Liver (tissue), 9 donors: ENCODE data around the gene SLCO4A1. TPM values are rescaled to one million over a fixed set of nuclear protein-coding genes. Genes with fewer than 3 reads are reported as not detected.

Source experiments
- DNase-seq: peaks from one replicate; pipeline ENCODE4 v3.0.0-alpha.2; 2017; ENCODE audit warnings: low spot score
- H3K27ac ChIP-seq, 2 donors: one replicate each; pipeline ENCODE4 v1.7.0; 2013; ENCODE audit warnings: inconsistent platforms in 2 of 2, low read length in 2 of 2, control low read depth in 1 of 2, low read depth in 1 of 2, mild to moderate bottlenecking in 1 of 2
- H3K27me3 ChIP-seq, 4 donors: one replicate each; pipeline versions ENCODE4 v1.6.1 to v1.7.0; 2013; ENCODE audit warnings: low read length in 3 of 4, inconsistent platforms in 1 of 4, mild to moderate bottlenecking in 1 of 4, moderate library complexity in 1 of 4; ENCODE audit not compliant: control insufficient read depth in 4 of 4, insufficient read depth in 4 of 4
- H3K36me3 ChIP-seq, 4 donors: one replicate each; pipeline versions ENCODE4 v1.6.1 to v1.7.0; 2013; ENCODE audit warnings: low read length in 3 of 4, mild to moderate bottlenecking in 3 of 4, low read depth in 1 of 4, moderate library complexity in 1 of 4; ENCODE audit not compliant: control insufficient read depth in 4 of 4, insufficient read depth in 3 of 4
- H3K4me1 ChIP-seq, 4 donors: one replicate each; pipeline versions ENCODE4 v1.6.1 to v1.7.0; 2013; ENCODE audit warnings: low read length in 3 of 4, mild to moderate bottlenecking in 3 of 4, moderate library complexity in 1 of 4; ENCODE audit not compliant: control insufficient read depth in 4 of 4, insufficient read depth in 4 of 4
- H3K4me3 ChIP-seq, 3 donors: one replicate each; pipeline versions ENCODE4 v1.6.1 to v1.7.0; 2013; ENCODE audit warnings: low read length in 3 of 3, control low read depth in 1 of 3, low read depth in 1 of 3, mild to moderate bottlenecking in 1 of 3
- H3K9ac ChIP-seq, 2 donors: one replicate each; pipeline ENCODE4 v1.7.0; 2013; ENCODE audit warnings: low read length in 2 of 2, mild to moderate bottlenecking in 2 of 2, moderate library complexity in 2 of 2, control low read depth in 1 of 2, low read depth in 1 of 2
- H3K9me3 ChIP-seq, 4 donors: one replicate each; pipeline versions ENCODE4 v1.6.1 to v1.7.0; 2013; ENCODE audit warnings: low read length in 3 of 4; ENCODE audit not compliant: control insufficient read depth in 4 of 4
- ATF3 ChIP-seq: IDR thresholded peaks from 2 replicates; pipeline ENCODE4 v1.6.1; 2016; ENCODE audit warnings: antibody characterized with exemption
- CTCF ChIP-seq: fragments of 150-350 bp; IDR thresholded peaks from 2 replicates; pipeline ENCODE4 v1.5.1; 2017; ENCODE audit warnings: improper control_type of control experiment, low read depth, low read length; ENCODE audit not compliant: missing input control
- EGR1 ChIP-seq, 2 donors: IDR thresholded peaks; 2 replicates each; pipeline ENCODE4 v1.6.1; 2016 to 2018; ENCODE audit warnings: antibody characterized with exemption in 2 of 2, low read depth in 2 of 2
- FOXA1 ChIP-seq: IDR thresholded peaks from 2 replicates; pipeline ENCODE4 v1.6.1; 2016; ENCODE audit warnings: antibody characterized with exemption
- FOXA2 ChIP-seq: IDR thresholded peaks from 2 replicates; pipeline ENCODE4 v1.6.1; 2016; ENCODE audit warnings: antibody characterized with exemption
- GABPA ChIP-seq, 2 donors: IDR thresholded peaks in 1 of 2; conservative IDR thresholded peaks in 1 of 2; 2 replicates each; pipeline ENCODE4 v1.6.1; 2016; ENCODE audit warnings: antibody characterized with exemption in 2 of 2, mild to moderate bottlenecking in 1 of 2, moderate library complexity in 1 of 2
- HNF4A ChIP-seq, 2 donors: conservative IDR thresholded peaks; 2 replicates each; pipeline ENCODE4 v1.6.1; 2016; ENCODE audit warnings: antibody characterized with exemption in 2 of 2, mild to moderate bottlenecking in 2 of 2
- HNF4G ChIP-seq: IDR thresholded peaks from 2 replicates; pipeline ENCODE4 v1.6.1; 2016; ENCODE audit warnings: antibody characterized with exemption
- JUND ChIP-seq, 2 donors: IDR thresholded peaks; 2 replicates each; pipeline ENCODE4 v1.6.1; 2016; ENCODE audit warnings: antibody characterized with exemption in 2 of 2
- NR2F2 ChIP-seq: IDR thresholded peaks from 2 replicates; pipeline ENCODE4 v1.6.1; 2016; ENCODE audit warnings: antibody characterized with exemption
- RAD21 ChIP-seq, 2 donors: IDR thresholded peaks; 2 replicates each; pipeline ENCODE4 v1.6.1; 2016; ENCODE audit warnings: antibody characterized with exemption in 2 of 2, mild to moderate bottlenecking in 2 of 2
- RXRA ChIP-seq, 2 donors: IDR thresholded peaks; 2 replicates each; pipeline ENCODE4 v1.6.1; 2017 to 2018; ENCODE audit warnings: antibody characterized with exemption in 2 of 2, mild to moderate bottlenecking in 1 of 2
- SP1 ChIP-seq: IDR thresholded peaks from 2 replicates; pipeline ENCODE4 v1.6.1; 2018; ENCODE audit warnings: antibody characterized with exemption, mild to moderate bottlenecking
- TAF1 ChIP-seq: conservative IDR thresholded peaks from 2 replicates; pipeline ENCODE4 v1.6.1; 2016; ENCODE audit warnings: antibody characterized with exemption, mild to moderate bottlenecking
- YY1 ChIP-seq: IDR thresholded peaks from 2 replicates; pipeline ENCODE4 v1.6.1; 2016; ENCODE audit warnings: antibody characterized with exemption, mild to moderate bottlenecking
- ZBTB33 ChIP-seq: IDR thresholded peaks from 2 replicates; pipeline ENCODE4 v1.6.1; 2016; ENCODE audit warnings: antibody characterized with exemption
- WGBS: extraction: QIAGEN DNeasy Blood & Tissue Kit; methylation state at CpG from one replicate; pipeline ENCODE4 v1.1.7; 2013; 5-methylcytosine and 5-hydroxymethylcytosine counted together
- polyA plus RNA-seq, 2 donors: library from polyadenylated mRNA; stranded (reverse) in 1 of 2; unstranded in 1 of 2; fragments of 200-250 nt in 1 of 2; fragments of >200 nt in 1 of 2; fragmentation: Nextera tagmentation in 1 of 2; extraction: Ambion mirVana in 1 of 2; gene quantifications; one replicate each; pipeline versions ENCODE4 v1.2.1 to v1.2.3, GENCODE V29; 2013 to 2015
- total RNA-seq, 2 donors: library from RNA; depleted of rRNA; stranded (reverse); fragments of >200 nt; gene quantifications; one replicate each; pipeline ENCODE4 v1.2.3, GENCODE V29; 2014
- TF ChIP-seq, protein P1 (sequence below): IDR thresholded peaks from 2 replicates; pipeline ENCODE4 v1.6.1; 2016; ENCODE audit warnings: antibody characterized with exemption, mild to moderate bottlenecking
- TF ChIP-seq, protein P2 (sequence below): IDR thresholded peaks from 2 replicates; pipeline ENCODE4 v1.6.1; 2016; ENCODE audit warnings: antibody characterized with exemption
- donor health status: healthy.
- donor health status: healthy.
- donor health status: healthy.
- donor health status: healthy.
- donor health status: healthy.

Gene SLCO4A1
- total and polyA plus RNA-seq, 4 donors = 1.3 to 4.3 (median 2.6) TPM

GRCh38 chr20:62716941-62717310 is 74.6 kb downstream of the SLCO4A1 start:
- Histone ChIP-seq H3K9ac (no peak overlapping the region), H3K36me3 (no peaks in the 10 kb centered on the region), H3K4me3 (no peak overlapping the region), H3K9me3 (peaks cover 0 to 6% (median 3%) of the 10 kb centered on the region in 4 donors), H3K4me1 (no peaks in the 10 kb centered on the region), H3K27me3 (no peaks in the 10 kb centered on the region), H3K27ac (no peak overlapping the region)
- no peak for DNase-seq
- WGBS = 91% methylated on average over 11 of the region's 11 CpGs
- TF ChIP-seq HNF4A (conservative IDR thresholded peaks at IDR 0.05) (no peak), ZBTB33 (no peak), TAF1 (no peak), FOXA1 (no peak), HNF4G (no peak), GABPA (IDR thresholded peaks at IDR 0.05 in 1 of 2, conservative IDR thresholded peaks at IDR 0.05 in 1 of 2) (no peak)
- TF ChIP-seq, protein P1, sequence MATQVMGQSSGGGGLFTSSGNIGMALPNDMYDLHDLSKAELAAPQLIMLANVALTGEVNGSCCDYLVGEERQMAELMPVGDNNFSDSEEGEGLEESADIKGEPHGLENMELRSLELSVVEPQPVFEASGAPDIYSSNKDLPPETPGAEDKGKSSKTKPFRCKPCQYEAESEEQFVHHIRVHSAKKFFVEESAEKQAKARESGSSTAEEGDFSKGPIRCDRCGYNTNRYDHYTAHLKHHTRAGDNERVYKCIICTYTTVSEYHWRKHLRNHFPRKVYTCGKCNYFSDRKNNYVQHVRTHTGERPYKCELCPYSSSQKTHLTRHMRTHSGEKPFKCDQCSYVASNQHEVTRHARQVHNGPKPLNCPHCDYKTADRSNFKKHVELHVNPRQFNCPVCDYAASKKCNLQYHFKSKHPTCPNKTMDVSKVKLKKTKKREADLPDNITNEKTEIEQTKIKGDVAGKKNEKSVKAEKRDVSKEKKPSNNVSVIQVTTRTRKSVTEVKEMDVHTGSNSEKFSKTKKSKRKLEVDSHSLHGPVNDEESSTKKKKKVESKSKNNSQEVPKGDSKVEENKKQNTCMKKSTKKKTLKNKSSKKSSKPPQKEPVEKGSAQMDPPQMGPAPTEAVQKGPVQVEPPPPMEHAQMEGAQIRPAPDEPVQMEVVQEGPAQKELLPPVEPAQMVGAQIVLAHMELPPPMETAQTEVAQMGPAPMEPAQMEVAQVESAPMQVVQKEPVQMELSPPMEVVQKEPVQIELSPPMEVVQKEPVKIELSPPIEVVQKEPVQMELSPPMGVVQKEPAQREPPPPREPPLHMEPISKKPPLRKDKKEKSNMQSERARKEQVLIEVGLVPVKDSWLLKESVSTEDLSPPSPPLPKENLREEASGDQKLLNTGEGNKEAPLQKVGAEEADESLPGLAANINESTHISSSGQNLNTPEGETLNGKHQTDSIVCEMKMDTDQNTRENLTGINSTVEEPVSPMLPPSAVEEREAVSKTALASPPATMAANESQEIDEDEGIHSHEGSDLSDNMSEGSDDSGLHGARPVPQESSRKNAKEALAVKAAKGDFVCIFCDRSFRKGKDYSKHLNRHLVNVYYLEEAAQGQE = no peak

GRCh38 chr20:62717933-62718332 is 75.6 kb downstream of the SLCO4A1 start:
- Histone ChIP-seq H3K4me1 (no peaks in the 10 kb centered on the region), H3K9me3 (peaks cover 0 to 6% (median 3%) of the 10 kb centered on the region in 4 donors), H3K27me3 (no peaks in the 10 kb centered on the region), H3K4me3 (no peak overlapping the region), H3K36me3 (no peaks in the 10 kb centered on the region), H3K27ac (no peak overlapping the region), H3K9ac (no peak overlapping the region)
- no peak for DNase-seq
- TF ChIP-seq EGR1 (IDR thresholded peaks at IDR 0.05; ENCODE audit: low read depth in 2 of 2) (no peak), RXRA (IDR thresholded peaks at IDR 0.05) (no peak), JUND (IDR thresholded peaks at IDR 0.05) (no peak), CTCF (no peak), GABPA (IDR thresholded peaks at IDR 0.05 in 1 of 2, conservative IDR thresholded peaks at IDR 0.05 in 1 of 2) (no peak), NR2F2 (no peak), SP1 (no peak), HNF4G (no peak), ZBTB33 (no peak), FOXA2 (no peak), RAD21 (IDR thresholded peaks at IDR 0.05) (no peak), HNF4A (conservative IDR thresholded peaks at IDR 0.05) (no peak), ATF3 (no peak), TAF1 (no peak), FOXA1 (no peak), YY1 (no peak)
- TF ChIP-seq, protein P1 = no peak
- TF ChIP-seq, protein P2, sequence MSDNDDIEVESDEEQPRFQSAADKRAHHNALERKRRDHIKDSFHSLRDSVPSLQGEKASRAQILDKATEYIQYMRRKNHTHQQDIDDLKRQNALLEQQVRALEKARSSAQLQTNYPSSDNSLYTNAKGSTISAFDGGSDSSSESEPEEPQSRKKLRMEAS = no peak
- WGBS = 66% methylated on average over 18 of the region's 18 CpGs
